Gastrocnemius medialis (tissue), 4 donors: Measurements from ENCODE around the gene ITFG1. TPM values are rescaled to one million over a fixed set of nuclear protein-coding genes. Genes with fewer than 3 reads are reported as not detected.

Experiments
- ATAC-seq, 2 donors: fragments of 150-250 bp; one replicate each; pipeline ENCODE4 v1.9.1; 2016
- DNase-seq, 2 donors: peaks; one replicate each; pipeline ENCODE4 v3.0.0-alpha.2; 2019
- H3K27ac ChIP-seq, 4 donors: fragments of 200-600 bp; sonication (generic); 1 replicate in 1 of 4; 2 replicates in 3 of 4; pipeline ENCODE4 v1.5.1; 2016 to 2018; ENCODE audit warnings: mild to moderate bottlenecking in 2 of 4, moderate library complexity in 1 of 4
- H3K27me3 ChIP-seq, 3 donors: fragments of 200-600 bp; sonication (generic) in 2 of 3; 1 replicate in 1 of 3; 2 replicates in 2 of 3; pipeline versions ENCODE4 v1.5.1 to v1.6.0; 2016 to 2019; ENCODE audit warnings: mild to moderate bottlenecking in 1 of 3, moderate library complexity in 1 of 3
- H3K36me3 ChIP-seq, 2 donors: fragments of 200-600 bp; sonication (generic) in 1 of 2; one replicate each; pipeline ENCODE4 v1.5.1; 2017 to 2018
- H3K4me1 ChIP-seq, 2 donors: fragments of 200-600 bp; sonication (generic) in 1 of 2; one replicate each; pipeline ENCODE4 v1.5.1; 2016 to 2017; ENCODE audit warnings: mild to moderate bottlenecking in 2 of 2
- H3K4me3 ChIP-seq, 4 donors: fragments of 200-600 bp; sonication (generic) in 3 of 4; 1 replicate in 1 of 4; 2 replicates in 3 of 4; pipeline ENCODE4 v1.5.1; 2016 to 2019; ENCODE audit warnings: mild to moderate bottlenecking in 2 of 4
- H3K9me3 ChIP-seq, 3 donors: fragments of 200-600 bp; sonication (generic) in 2 of 3; 1 replicate in 1 of 3; 2 replicates in 2 of 3; pipeline ENCODE4 v1.5.1; 2016 to 2019
- CTCF ChIP-seq, 5 experiments: fragments of 450-650 bp in 3 of 5; fragments of 200-600 bp in 2 of 5; sonication (generic) in 2 of 5; IDR thresholded peaks in 4 of 5; conservative IDR thresholded peaks in 1 of 5; 1 replicate in 4 of 5; 2 replicates in 1 of 5; pipeline ENCODE4 v1.5.1; 2016 to 2019; ENCODE audit warnings: antibody characterized with exemption in 5 of 5, mild to moderate bottlenecking in 3 of 5, moderate library complexity in 3 of 5
- POLR2A ChIP-seq, 2 donors: fragments of 450-650 bp; IDR thresholded peaks; one replicate each; pipeline ENCODE4 v1.6.1; 2017; ENCODE audit warnings: antibody characterized with exemption in 2 of 2, mild to moderate bottlenecking in 2 of 2, moderate library complexity in 2 of 2
- in situ Hi-C, 4 donors: fragments of 200-750 bp; cut with MboI; loops; one replicate each; pipeline versions ENCODE4 v1.15.0 to v1.8.0; 2017; ENCODE audit warnings: low sequenced_read_pairs in 4 of 4
- intact Hi-C: fragments of 100-400 bp; cut with DNase I; formaldehyde crosslinking; loops from one replicate; pipeline ENCODE4 v1.15.1; 2023; ENCODE audit warnings: low total_unique reads
- total RNA-seq, 4 donors: library from RNA; depleted of rRNA; stranded (reverse); fragments of >200 nt; gene quantifications; one replicate each; pipeline versions ENCODE4 v1.1.0 to v1.2.3, GENCODE V29; 2016

The ITFG1 gene
- total RNA-seq, 4 donors from 2014 or later = 20.9 to 37.3 (median 28.6) TPM

DNA sequence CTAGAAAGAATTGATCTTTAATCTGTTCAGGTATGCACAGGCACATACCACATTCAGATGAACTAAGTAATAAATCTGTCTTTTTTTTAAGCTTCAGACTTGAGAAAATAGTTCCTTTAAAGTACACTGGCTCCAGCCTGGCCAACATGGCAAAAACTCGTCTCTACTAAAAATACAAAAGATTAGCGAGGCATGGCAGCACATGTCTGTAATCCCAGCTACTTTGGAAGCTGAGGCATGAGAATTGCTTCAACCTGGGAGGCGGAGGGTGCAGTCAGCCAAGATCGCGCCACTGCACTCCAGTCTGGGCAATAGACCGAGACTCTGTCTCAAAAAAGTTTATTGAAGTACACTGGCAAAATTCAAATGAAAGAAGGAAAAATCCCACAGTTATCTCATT lies 206.1 kb downstream of the ITFG1 start:
- Histone ChIP-seq H3K4me1 (peaks cover 0 to 6% of the 10 kb centered on the region in 2 donors), H3K27me3 (no peaks in the 10 kb centered on the region), H3K27ac (no peak overlapping the region), H3K36me3 (peaks cover 0 to 14% of the 10 kb centered on the region in 2 donors), H3K4me3 (no peak overlapping the region), H3K9me3 (no peaks in the 10 kb centered on the region)
- TF ChIP-seq POLR2A (IDR thresholded peaks at IDR 0.05) (no peak), CTCF (IDR thresholded peaks at IDR 0.05 in 4 of 5, conservative IDR thresholded peaks at IDR 0.05 in 1 of 5) (no peak)
- intact Hi-C loops = loop anchor here (10.0 kb wide), 1 partner anchor 910 kb away; no protein-coding TSS in a partner anchor
- no peak for ATAC-seq
- in situ Hi-C loops = no loop called here
- DNase-seq = no peak

- Histone ChIP-seq H3K9me3 (no peaks in the 10 kb centered on the region), H3K4me1 (peaks cover 0 to 6% of the 10 kb centered on the region in 2 donors), H3K4me3 (no peak overlapping the region), H3K27me3 (no peaks in the 10 kb centered on the region), H3K36me3 (no peaks in the 10 kb centered on the region), H3K27ac (no peak overlapping the region)
- intact Hi-C loops (loop anchor here (10.0 kb wide), 1 partner anchor 914 kb away; no protein-coding TSS in a partner anchor), in situ Hi-C loops (no loop called here)
- TF ChIP-seq POLR2A (IDR thresholded peaks at IDR 0.05) (no peak), CTCF (IDR thresholded peaks at IDR 0.05 in 4 of 5, conservative IDR thresholded peaks at IDR 0.05 in 1 of 5) (no peak)
- ATAC-seq = no peak
- DNase-seq = no peak
Observed at GRCh38 chr16:47250983-47251382, 209.9 kb downstream of the ITFG1 start.

DNA sequence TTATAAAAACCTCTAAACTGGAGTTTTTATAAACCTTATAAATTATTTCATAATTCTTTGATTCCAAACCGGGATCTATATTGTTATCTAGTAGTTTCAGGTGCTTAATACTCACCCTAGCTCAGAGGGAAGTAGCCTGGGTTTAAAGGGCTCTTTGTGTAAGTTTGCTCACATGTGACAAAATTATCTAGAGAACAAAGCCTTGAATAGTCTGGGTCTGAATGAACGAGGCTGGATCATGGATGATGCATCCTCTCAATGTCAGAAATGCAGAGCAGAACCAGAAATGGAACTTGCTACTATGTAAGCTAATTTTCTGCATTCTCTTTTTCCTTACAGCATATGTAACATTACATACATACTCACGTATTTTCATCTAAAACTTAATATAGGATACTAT lies 213.2 kb downstream of the ITFG1 start:
- no peak for TF ChIP-seq POLR2A (IDR thresholded peaks at IDR 0.05)
- no peak for TF ChIP-seq CTCF (IDR thresholded peaks at IDR 0.05 in 4 of 5, conservative IDR thresholded peaks at IDR 0.05 in 1 of 5)
- Histone ChIP-seq H3K27me3 (no peaks in the 10 kb centered on the region), H3K27ac (no peak overlapping the region), H3K9me3 (no peaks in the 10 kb centered on the region), H3K4me1 (no peaks in the 10 kb centered on the region), H3K36me3 (no peaks in the 10 kb centered on the region), H3K4me3 (no peak overlapping the region)
- no peak for DNase-seq
- intact Hi-C loops (no loop called here), in situ Hi-C loops (no loop called here)
- no peak for ATAC-seq

DNA sequence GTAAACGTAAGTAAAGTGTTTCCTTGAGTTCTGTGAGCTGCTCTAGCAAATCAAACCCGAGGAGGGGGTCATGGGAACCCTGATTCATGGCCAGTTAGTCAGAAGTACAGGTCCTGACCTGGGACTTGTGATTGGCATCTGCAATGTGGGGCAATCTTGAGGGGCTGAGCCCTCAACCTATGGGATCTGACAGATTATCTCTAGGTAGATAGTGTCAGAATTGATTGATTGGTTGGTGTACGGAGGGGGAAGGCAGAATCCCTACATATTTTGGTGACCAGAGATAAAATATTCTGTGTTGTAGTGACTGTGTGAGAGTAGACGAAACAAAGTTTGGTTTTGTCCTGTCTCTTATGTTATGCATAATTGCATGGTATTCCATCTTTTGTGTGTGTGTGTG lies 216.7 kb downstream of the ITFG1 start:
- TF ChIP-seq POLR2A (IDR thresholded peaks at IDR 0.05) (no peak), CTCF (IDR thresholded peaks at IDR 0.05 in 4 of 5, conservative IDR thresholded peaks at IDR 0.05 in 1 of 5) (no peak)
- Histone ChIP-seq H3K36me3 (no peaks in the 10 kb centered on the region), H3K27ac (no peak overlapping the region), H3K4me1 (no peaks in the 10 kb centered on the region), H3K27me3 (no peaks in the 10 kb centered on the region), H3K9me3 (no peaks in the 10 kb centered on the region), H3K4me3 (no peak overlapping the region)
- in situ Hi-C loops (no loop called here), intact Hi-C loops (no loop called here)
- DNase-seq = no peak
- no peak for ATAC-seq

DNA sequence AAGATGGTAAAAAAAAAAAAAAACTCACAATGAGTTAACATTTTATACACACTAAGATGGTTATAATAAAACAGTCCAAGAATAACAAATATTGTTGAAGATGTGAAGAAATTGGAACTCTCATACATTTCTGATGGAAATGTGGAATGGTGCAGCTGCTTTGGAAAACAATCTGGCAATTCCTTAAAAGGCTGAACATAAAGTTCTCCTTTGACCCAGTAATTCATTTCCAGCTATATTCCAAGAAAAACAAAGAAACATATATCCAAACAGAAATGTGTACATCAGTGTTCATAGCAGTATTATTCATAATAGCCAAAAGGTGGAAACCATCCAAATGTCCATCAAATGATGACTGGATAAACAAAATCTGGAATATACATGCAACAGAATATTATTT lies 219.8 kb downstream of the ITFG1 start:
- TF ChIP-seq POLR2A (IDR thresholded peaks at IDR 0.05) (no peak), CTCF (IDR thresholded peaks at IDR 0.05 in 4 of 5, conservative IDR thresholded peaks at IDR 0.05 in 1 of 5) (no peak)
- no peak for ATAC-seq
- H3K36me3 ChIP-seq = no peaks in the 10 kb centered on the region
- no peaks in the 10 kb centered on the region for H3K9me3 ChIP-seq
- no peak for DNase-seq
- intact Hi-C loops (no loop called here), in situ Hi-C loops (no loop called here)
- no peak overlapping the region for H3K4me3 ChIP-seq
- no peaks in the 10 kb centered on the region for H3K4me1 ChIP-seq
- no peaks in the 10 kb centered on the region for H3K27me3 ChIP-seq
- H3K27ac ChIP-seq = no peak overlapping the region
